ENCODE data around the gene MAGI2.

MAGI2 gene

GRCh38 chr7:79453558-79454360 is at the start of gene MAGI2:
Gene MAGI2 (minus strand): TSS chr7:79453667. CDS start chr7:79453320, 347 bp downstream.
- in situ Hi-C loops (cut with HindIII; ENCODE audit: low pct_ligation_motif_present, low sequenced_read_pairs), result no loop called here
- Histone ChIP-seq H3K36me3 (replicated peaks) (no peaks in the 10 kb centered on the region), H3K27ac (peak within 1 kb of the TSS; percentile 87), H3K4me3 (ENCODE audit: low read depth, low read length) (peak within 1 kb of the TSS; percentile 81), H3K27me3 (replicated peaks) (no peaks in the 10 kb centered on the region)
- TF ChIP-seq CTCF (IDR thresholded peaks at IDR 0.05; ENCODE audit: low read depth, low read length, missing control alignments), result no peak
- DNase-seq, result peak; percentile 84

- Histone ChIP-seq H3K36me3 (replicated peaks) (no peaks in the 10 kb centered on the region), H3K4me3 (ENCODE audit: low read depth, low read length) (no peak overlapping the region), H3K27ac (no peak overlapping the region), H3K27me3 (replicated peaks) (no peaks in the 10 kb centered on the region)
- in situ Hi-C loops (cut with HindIII; ENCODE audit: low pct_ligation_motif_present, low sequenced_read_pairs), result no loop called here
- TF ChIP-seq CTCF (IDR thresholded peaks at IDR 0.05; ENCODE audit: low read depth, low read length, missing control alignments), result peak; percentile 19
- no peak for DNase-seq
These were observed 48.7 kb upstream of the MAGI2 start for GRCh38 chr7:79502151-79502550.

GRCh38 chr7:79500759-79501158 is 47.3 kb upstream of the MAGI2 start:
- no peak overlapping the region for H3K4me3 ChIP-seq (ENCODE audit: low read depth, low read length)
- H3K36me3 ChIP-seq (replicated peaks), result no peaks in the 10 kb centered on the region
- no peak for DNase-seq
- H3K27ac ChIP-seq, result no peak overlapping the region
- in situ Hi-C loops (cut with HindIII; ENCODE audit: low pct_ligation_motif_present, low sequenced_read_pairs), result no loop called here
- TF ChIP-seq CTCF (IDR thresholded peaks at IDR 0.05; ENCODE audit: low read depth, low read length, missing control alignments), result no peak
- no peaks in the 10 kb centered on the region for H3K27me3 ChIP-seq (replicated peaks)

- no peak for DNase-seq
- Histone ChIP-seq H3K36me3 (replicated peaks) (no peaks in the 10 kb centered on the region), H3K27ac (no peak overlapping the region), H3K4me3 (ENCODE audit: low read depth, low read length) (no peak overlapping the region), H3K27me3 (replicated peaks) (no peaks in the 10 kb centered on the region)
- no peak for TF ChIP-seq CTCF (IDR thresholded peaks at IDR 0.05; ENCODE audit: low read depth, low read length, missing control alignments)
- in situ Hi-C loops (cut with HindIII; ENCODE audit: low pct_ligation_motif_present, low sequenced_read_pairs), result no loop called here
These were observed 44.3 kb upstream of the MAGI2 start for GRCh38 chr7:79497728-79498127.

GRCh38 chr7:79495544-79496272 is 42.2 kb upstream of the MAGI2 start:
- peak overlapping the region; percentile 40 for H3K27ac ChIP-seq
- TF ChIP-seq CTCF (IDR thresholded peaks at IDR 0.05; ENCODE audit: low read depth, low read length, missing control alignments), result no peak
- peak; percentile 74 for DNase-seq
- no peaks in the 10 kb centered on the region for H3K36me3 ChIP-seq (replicated peaks)
- H3K27me3 ChIP-seq (replicated peaks), result no peaks in the 10 kb centered on the region
- no peak overlapping the region for H3K4me3 ChIP-seq (ENCODE audit: low read depth, low read length)
- in situ Hi-C loops (cut with HindIII; ENCODE audit: low pct_ligation_motif_present, low sequenced_read_pairs), result no loop called here
